Stimulated activated CD8-positive, alpha-beta memory T cell treated with anti-CD3 and anti-CD28 coated beads, Interleukin-12 subunit alpha, Interleukin-12 subunit beta, amount 100 ng/mL, for 1 hour (primary cell): ENCODE data around the gene TCOF1.

Experiments
- DNase-seq: peaks from one replicate; pipeline ENCODE4 v3.0.0-alpha.2; 2020; ENCODE audit warnings: low read depth

TCOF1 gene

DNA sequence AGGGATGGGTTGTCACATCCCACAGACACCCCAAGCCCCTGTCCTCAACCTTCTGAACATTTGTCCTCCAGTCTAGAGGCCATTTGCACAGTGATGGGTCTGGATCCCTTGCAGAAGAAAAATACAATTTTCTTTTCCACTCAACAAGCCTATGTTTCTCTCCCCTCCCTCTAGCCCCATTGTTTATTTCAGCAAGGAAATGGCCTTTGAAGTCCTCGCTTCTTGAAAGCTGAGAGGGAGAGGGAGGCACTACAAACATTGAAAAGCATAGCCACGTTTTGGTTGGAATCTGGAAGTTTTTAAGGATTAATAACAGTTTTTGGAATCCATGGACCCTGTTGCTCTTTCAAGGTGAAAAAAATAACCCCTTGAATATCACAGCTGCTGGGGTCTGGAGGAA, 30.8 kb upstream of the TCOF1 start:
- DNase-seq: no peak

DNA sequence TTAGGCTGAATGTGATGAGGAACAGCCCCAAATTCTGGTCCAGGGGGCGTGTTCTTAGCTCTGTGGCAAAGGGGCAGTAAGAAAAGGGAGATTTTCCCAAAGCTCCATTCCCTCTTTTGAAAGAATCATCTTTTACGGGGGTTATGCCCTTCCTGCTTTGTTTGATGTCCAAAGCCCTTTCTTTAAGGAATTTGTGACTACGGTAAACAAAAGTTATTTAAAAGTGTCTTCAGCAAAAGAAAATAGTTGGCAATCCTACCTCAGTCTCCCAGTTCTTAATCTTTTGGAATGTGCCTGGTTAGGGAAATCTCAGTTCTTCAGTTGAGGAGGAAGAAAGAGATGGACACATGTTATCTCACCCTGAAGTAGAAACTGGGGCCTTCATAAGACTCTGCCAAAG, 30.4 kb upstream of the TCOF1 start:
- DNase-seq: no peak

DNA sequence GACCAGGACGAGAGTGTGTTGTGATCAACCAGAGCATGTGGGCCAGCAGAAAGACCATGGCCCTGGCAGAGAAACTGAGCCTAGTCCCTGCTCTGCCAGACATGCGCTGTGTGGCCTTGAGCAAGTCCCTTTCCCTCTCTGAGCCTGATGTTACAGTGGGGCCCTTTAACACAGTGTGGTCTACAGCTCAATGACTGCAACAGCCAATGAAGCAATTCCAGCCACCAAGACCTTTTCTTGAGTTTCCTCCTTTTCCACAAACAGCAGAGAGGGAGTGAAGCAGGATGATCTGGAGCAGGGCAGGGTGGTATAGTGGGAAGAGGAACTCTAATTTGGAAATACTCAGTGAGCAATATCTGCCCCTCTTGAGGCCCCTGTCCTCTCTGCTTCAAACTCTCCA, 29.0 kb upstream of the TCOF1 start:
- DNase-seq: no peak

DNA sequence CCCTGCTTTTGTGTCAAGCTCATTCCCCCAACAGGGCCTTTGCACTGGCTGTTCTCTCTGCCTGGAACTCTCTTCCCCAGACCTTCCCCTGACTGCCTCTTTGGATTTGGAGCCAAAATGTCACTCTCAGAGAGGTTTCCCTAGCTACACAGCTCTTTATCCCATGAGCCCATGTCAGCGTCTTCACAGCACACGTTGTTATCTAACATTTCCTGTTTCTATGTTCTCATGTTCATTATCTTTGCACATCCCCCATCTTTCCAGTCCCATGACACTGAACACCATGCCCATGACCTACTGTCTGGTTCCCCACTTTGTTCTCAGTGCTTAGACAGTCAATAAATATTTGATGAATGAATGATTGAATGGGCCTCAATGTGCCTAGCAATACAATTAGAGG, 28.5 kb upstream of the TCOF1 start:
- DNase-seq: no peak

DNA sequence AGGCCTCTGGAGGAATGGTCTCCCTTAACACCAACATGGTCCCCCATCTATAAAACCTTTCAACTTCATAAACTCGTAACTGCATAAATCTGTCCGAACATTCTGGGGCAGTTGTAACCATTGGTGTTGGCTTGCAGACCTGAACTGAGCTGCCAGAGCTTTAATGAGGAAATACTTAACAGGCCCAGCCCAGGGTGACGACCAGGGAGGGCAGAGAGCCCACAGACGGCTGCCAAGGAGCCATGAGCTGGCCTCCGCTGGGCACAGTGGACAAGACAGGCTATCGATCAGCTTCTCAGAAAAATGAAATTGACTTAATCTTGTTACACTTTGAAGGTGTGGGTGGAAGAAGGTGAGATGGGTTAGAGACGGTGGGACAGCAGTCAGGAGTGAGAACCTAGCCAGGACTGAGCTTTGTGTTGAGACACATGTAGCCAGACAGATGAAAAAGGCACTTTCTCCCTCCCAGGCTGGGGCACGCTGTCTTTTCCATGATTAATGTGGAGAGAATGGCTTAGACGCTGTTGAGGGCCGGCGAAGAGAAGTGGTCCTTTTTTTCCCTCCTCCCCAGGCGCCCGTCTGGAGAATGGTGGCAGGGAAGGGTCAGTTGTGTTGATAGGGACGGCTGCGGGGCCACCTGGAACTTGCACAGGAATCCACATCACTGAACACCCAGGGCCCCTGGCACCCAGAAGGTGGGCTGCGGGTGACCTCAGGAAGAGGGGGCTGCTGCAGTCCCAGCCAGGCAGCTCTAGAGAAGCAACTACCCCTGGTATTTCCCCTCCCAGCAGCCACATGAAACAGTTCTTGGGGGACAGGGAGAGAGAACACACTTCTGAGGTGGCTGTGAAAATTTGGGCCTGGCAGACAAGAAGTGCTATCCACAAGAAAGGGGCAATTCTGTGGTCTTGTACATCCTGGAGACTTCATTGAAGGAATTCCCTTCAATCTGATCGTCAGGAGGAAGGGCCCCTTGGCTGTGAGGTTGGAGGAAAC, 27.3 kb upstream of the TCOF1 start:
- no peak for DNase-seq

DNA sequence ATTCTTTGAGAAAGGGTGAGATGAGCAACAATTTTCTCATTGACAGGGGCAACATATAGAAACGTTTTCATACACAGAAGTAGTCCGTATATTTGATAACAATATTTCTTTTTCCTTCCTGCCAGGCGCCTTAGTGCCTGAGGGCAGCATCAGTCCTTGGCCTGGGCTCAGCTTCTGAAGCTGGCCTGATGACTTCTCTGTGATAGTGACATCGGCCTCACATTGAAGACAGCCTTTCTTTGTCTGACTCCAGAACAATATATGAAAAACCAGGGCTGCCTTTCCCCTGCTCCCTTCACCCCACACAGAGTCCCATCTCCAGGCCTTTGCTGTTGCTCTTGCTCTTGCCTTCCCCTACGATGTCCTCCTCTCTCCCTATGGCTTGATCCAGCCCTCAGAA, 24.1 kb upstream of the TCOF1 start:
- DNase-seq: no peak

DNA sequence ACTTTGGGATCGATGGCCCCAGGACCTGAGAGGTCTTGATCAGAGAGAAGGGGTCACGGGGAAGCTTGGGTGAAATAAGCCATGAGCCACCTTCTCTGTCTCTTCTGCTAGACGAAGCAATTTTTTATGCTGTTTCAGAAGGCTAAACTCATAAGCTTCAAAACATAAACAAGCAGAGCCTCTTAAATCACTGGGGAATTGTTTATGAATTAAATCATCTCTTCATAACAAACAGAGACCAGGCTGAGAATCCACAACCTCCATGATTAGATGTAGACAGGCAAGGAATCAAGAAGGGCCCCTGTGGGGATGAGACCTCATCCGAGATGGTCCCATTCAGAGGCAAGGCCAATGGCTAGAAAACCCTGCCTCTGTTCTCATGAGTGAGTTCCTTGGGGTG, 21.7 kb upstream of the TCOF1 start:
- DNase-seq: no peak

DNA sequence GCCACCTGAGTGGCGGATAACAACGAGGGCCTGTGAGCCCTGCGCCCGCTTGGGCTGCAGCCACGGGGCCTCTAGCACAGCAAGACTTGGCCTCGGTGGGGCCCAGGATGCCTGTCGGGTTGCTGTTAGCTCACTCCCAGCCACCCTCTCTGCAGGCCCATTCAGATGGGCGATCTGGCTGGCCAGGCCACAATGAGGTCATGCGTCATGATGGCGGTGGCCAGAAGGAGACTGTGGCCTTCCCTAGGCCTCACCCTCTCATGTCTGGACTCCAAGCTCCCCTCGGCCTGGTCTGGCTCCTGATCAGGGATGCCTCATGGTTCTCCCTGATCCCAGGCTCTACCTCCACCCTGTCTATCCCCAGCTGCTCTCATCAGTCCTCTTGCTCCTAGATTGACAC, 19.0 kb upstream of the TCOF1 start:
- no peak for DNase-seq

DNA sequence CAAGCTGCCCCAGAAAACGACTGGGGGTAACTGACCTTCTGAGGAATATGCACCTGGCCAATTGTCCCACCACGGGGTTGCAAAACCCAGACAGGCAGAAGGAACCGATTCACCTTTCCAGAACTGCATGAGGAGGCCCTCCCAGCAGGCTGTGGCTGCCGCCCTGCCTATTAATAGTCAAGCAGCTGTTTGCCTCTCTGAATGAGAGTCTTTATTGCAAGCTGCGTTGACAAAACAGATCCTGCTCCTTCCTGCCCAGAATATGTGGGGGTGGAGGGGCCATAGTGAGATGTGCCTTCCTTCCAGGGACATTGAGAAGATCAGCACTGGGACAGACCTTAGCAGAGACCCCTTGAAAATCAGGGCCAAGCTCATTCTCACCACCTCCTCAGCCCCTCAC, 18.3 kb upstream of the TCOF1 start:
- DNase-seq: no peak

DNA sequence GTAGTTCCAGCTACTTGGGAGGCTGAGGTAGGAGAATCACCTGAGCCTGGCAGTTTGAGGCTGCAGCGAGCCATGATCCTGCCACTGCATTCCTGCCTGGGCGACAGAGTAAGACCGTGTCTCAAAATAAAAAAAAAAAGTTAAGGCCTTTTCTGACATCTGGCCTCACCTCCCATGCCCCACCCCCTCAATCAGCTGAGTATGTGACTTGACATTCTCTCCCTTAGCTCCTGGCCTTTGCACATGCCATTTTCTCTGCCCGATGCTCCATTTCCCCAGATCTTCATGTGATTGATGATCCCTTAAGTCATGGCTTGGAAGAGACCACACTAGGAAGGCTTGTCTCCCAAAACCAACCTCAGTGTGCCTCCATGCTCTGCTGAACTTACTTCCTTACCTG, 17.7 kb upstream of the TCOF1 start:
- no peak for DNase-seq

DNA sequence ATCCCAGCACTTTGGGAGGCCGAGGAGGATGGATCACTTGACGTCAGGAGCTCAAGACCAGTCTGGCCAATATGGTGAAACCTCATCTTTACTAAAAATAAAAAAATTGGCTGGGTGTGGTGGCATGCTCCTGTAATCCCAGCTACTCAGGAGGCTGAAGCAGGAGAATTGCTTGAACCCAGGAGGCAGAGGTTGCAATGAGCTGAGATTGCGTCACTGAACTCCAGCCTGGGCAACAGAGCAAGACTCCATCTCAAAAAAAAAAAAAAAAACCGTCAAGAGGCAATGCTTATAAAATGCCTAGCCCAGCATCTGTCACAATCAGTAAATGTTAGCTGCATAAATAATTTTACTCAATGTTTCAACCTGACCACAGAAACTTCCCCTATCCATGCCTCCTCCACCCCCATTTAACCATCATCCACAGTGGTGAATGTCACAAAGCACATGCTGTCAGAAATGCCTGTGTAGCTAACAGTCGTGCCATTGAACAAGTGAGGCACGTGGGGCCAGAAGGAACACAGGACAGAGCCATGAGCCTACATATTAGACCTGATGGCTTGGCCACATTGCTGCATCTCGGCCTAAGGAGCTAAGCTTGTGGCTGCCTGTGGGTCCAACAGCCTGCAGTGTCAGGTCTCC, 16.8 kb upstream of the TCOF1 start:
- no peak for DNase-seq

DNA sequence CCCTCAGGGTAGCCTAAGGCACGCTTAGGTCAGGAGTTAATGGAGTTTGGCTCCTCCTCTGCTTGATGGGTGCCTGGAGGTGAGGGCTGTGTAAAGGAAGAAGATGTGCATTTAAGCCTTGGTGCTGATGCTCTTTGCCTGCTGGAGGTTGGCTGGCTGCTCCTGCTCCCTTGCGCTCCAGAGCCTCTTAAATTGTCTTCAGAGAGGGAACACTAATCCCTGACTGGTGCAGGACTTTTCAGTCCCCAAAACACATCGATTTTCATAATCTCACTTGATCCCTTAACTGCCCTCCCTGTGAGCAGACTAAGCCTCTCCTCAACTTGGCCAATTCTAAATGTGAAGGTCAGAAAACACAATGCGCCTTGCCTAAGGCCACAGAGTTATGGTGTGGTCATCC, 16.2 kb upstream of the TCOF1 start:
- no peak for DNase-seq

DNA sequence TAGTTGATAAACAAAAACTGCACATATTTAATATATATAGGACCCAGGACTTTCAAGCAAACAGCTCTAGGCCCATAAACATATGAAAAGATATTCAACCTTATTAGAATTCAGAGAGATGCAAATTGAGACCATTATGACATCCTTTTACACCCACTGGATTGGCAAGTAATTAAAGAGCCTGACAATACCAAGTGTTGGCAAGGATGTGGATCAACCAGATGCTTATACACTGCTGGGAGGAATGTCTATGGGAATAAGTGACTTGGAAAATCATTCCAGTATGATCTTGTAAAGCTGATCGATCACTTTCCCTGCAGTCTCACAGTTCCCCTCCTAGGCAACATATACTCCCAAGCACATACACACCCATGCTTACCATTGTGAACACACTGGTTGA, 15.5 kb upstream of the TCOF1 start:
- no peak for DNase-seq

DNA sequence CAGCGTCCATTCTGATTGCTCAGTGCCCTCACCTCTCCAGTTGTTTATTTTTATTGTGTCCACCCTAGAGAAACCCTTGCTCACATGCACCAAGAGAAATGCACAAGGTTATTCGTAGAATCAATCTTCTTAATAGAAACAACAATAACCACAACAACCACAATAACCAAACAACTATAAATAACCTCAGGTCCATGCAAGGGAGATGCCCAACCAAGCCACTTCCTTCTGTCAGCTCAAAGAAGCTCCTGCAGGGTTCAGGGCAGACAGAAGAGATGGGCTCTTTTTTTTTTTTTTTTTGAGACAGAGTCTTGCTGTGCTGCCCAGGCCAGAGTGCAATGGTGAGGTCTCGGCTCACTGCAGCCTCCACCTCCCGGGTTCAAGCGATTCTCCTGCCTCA, 14.9 kb upstream of the TCOF1 start:
- no peak for DNase-seq

DNA sequence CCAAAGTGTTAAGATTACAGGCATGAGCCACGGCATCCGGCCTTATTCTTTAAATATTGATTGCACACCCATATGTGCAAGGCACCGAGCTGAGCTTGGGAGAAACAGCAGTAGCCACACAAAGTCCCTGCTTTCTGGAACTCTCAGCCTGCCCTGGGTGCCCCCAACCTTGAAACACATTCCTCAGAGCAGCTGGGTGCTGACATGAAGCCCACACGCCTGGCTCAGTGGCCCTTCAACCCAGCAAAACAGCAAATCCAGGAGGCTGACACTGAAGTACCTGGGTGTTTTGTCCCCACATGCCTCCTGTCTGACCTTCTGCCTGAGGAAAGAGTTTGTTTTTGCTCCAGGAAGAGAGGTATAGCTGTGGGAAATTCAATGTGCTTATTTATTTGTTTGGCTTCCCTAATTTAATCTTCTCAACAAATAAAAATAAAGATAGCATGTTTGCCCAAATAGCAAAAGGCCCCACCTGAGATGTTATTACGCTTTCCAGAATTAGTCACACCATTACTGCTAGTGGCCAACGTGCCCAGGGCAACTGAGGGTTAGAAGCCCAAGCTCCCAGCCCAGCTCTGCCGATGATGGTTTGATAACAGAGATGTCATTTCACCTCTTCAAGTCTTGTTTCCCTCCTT, 13.4 kb upstream of the TCOF1 start:
- DNase-seq: no peak

DNA sequence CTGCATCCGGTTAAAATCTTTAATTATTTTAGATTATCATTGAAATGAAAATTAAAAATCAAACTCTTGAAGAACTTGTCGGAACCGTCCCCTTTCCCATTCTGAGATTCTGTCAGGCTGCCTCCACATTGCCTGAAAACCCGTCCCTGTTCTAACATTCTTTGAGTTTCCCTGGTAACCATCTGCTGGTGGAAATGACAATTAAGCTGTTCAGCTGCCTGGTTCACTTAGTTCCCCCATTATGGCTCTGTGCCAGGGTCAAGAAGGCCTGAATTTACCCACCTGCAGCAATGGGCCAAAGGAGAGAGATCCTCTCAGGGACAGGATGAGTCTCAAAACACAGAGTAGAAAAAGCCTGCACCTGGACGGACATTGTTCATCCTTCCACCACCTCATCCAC, 11.8 kb upstream of the TCOF1 start:
- no peak for DNase-seq

DNA sequence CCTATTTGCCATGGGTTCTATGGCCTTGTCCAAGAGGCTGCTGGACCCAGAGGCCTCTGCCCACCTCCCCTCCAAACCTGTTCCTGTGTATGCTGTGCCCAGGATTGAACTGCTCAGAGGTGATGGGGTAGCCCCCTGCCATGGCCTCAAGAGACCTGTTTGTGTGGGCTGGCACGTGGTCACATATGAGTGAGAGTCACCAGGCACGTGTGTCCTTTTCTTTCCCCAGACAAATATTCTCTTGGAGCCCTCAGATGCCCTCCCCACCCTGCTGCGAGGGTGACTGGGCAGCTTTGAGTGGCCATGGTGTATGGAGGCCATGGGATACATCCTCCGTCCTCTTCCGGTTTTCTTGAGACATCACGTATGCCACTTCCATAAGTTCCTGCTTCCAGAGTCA, 10.9 kb upstream of the TCOF1 start:
- no peak for DNase-seq

DNA sequence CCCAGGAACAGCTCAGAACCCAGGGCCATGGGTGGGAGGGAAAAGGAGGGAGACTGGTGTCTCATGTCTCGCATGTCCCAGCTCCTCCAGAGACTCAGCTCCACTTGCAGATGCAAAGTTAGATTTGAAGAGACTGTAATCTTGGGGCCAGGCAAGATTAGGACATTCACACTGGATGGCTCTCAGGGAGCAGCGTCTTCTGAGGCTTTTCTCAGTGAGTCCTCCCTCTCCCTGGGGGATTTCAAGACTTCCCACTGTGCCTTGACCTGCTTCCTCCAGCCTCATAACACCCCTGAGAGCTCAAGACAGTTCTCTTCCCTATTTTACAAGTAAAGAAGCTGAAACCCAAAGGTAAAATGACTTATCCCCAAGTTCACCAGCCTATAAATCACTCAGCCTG, 10.5 kb upstream of the TCOF1 start:
- DNase-seq: no peak

DNA sequence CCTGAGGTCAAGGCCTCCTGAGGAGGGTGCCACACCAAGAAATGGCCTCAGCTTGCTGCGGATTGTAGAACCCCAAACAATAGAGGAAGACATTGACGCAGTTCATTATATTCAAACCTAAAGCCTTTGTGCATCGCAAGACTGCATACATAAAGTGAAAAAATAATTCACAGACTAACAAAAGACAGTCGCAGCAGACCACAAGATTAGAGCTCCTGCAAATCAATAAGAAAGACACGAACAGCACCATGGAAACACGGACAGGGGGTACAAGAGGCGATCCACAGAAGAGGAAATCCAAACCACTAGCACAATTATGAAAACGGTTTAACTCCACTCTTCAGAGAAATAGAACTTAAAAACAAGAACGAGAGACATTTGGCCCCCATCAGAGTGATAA, 10.0 kb upstream of the TCOF1 start:
- no peak for DNase-seq

DNA sequence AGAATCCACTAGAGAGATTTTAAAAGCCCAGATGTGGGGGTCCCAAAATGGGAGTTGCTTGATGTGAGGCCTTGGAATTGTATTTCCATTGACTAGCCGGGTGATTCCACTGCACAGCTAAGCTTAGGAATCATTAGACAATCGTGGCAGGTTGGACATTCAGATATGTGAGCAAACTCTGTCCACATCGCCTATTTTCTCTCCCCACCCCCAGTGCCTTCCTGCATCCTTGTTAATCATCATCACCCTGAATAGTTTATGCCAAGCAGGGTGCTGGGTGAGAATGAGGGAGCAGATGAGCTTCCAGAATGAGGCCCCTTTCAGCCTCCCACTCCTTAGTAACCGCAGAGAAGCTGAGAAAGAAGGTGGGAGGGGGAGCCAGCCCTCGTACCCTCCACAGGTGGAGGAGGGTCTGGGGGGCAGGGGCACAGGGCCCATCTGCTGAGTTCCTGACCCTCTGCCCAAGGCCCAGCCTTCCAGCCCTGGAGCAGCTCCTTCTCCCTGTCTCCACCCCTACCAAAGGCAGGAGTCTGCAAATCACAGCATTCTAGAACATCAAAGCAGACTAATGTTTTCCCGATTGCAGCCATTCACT, 7.7 kb upstream of the TCOF1 start:
- no peak for DNase-seq

DNA sequence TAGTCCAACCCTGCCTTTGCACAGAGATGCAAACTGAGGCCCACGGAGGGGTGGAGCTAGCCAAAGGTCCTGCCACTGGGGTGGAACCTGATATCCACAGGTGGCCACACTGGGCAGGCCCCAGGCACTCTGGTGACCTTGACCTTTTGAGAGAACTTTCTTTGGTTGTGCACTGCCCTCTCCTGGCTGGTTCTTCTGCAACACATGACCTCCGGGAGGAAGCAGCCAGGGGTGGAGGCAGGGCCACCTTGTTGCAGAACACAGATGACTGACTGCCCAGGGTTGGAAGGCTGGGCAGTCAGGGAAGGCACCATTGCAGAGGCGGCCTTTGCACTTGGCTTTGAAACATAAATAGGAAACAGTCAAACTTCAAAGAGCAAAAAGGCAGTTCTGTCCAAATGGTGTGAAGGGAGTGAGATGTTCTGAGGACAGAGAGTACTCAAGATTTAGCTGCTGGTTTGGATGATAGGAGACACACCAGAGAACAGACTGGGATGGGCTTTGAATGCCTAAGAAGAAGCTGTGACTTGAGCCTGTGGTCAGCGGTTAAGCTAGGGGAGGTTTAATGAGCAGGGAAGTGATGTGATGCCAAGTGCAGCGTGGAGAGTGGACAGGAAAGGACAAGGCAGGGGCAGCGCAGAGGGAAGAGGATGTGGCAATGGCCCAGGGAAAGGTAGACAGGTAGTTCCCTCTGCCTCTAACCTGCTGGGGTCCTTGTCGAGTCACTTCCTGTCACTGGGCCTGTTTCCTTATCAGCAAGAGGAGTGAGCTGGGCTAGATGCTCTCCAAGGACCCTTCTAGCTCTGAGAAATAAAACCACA, 6.8 kb upstream of the TCOF1 start:
- no peak for DNase-seq
